ENCODE measurements around the gene IFRD2.

- TF ChIP-seq CTCF (IDR thresholded peaks at IDR 0.05) (no peak), POLR2AphosphoS5 (IDR thresholded peaks at IDR 0.05) (no peak)
Observed at GRCh38 chr3:50269460-50269859, 22.8 kb downstream of the IFRD2 start.
